Ovary (tissue), 9 donors: ENCODE results near the gene MBD3L3. TPM values are rescaled to one million over a fixed set of nuclear protein-coding genes. Genes with fewer than 3 reads are reported as not detected.
"Not testable (repeated sequence)": the region's sequence is repeated elsewhere in the genome, so short reads cannot be mapped to it uniquely, and the experiment has no call there.

Experiments used
- DNase-seq, 5 donors: peaks; one replicate each; pipeline ENCODE4 v3.0.0-alpha.2; 2019 to 2020
- H3K27ac ChIP-seq, 2 donors: fragments of 200-600 bp; one replicate each; pipeline versions ENCODE4 v1.5.1 to v1.8.0; 2019 to 2022
- H3K27me3 ChIP-seq: fragments of 200-600 bp; one replicate; pipeline ENCODE4 v1.8.0; 2022
- H3K36me3 ChIP-seq: fragments of 200-600 bp; sonication (generic); one replicate; pipeline ENCODE4 v1.5.1; 2019
- H3K4me1 ChIP-seq: one replicate; pipeline ENCODE4 v1.8.1; 2013; ENCODE audit warnings: mild to moderate bottlenecking, moderate library complexity; ENCODE audit not compliant: insufficient read depth
- H3K4me3 ChIP-seq: fragments of 200-600 bp; sonication (generic); one replicate; pipeline ENCODE4 v1.5.1; 2017
- H3K9me3 ChIP-seq, 2 donors: fragments of 200-600 bp in 1 of 2; sonication (generic) in 1 of 2; one replicate each; pipeline versions ENCODE4 v1.5.1 to v1.8.1; 2013 to 2019; ENCODE audit warnings: mild to moderate bottlenecking in 1 of 2, moderate library complexity in 1 of 2
- CTCF ChIP-seq, 3 donors: fragments of 450-650 bp in 2 of 3; fragments of 200-600 bp in 1 of 3; IDR thresholded peaks; one replicate each; pipeline versions ENCODE4 v1.5.1 to v1.8.0; 2016 to 2022; ENCODE audit warnings: antibody characterized with exemption in 3 of 3, mild to moderate bottlenecking in 1 of 3
- EP300 ChIP-seq: sonication (generic); formaldehyde crosslinking; IDR thresholded peaks from one replicate; pipeline ENCODE4 v1.6.1; 2017; ENCODE audit warnings: antibody characterized with exemption
- POLR2A ChIP-seq: fragments of 450-650 bp; IDR thresholded peaks from one replicate; pipeline ENCODE4 v1.6.1; 2017; ENCODE audit warnings: antibody characterized with exemption, mild to moderate bottlenecking, moderate library complexity
- WGBS, 3 donors: extraction: QIAGEN DNeasy Blood & Tissue Kit in 1 of 3; methylation state at CpG; one replicate each; pipeline versions ENCODE4 v1.1.5 to v1.1.7; 2013 to 2017; 5-methylcytosine and 5-hydroxymethylcytosine counted together
- intact Hi-C, 4 donors: fragments of 100-400 bp; cut with DNase I; formaldehyde crosslinking; loops; one replicate each; pipeline versions ENCODE4 v1.11.0 to v1.15.1; 2022 to 2023
- polyA plus RNA-seq, 2 donors: library from polyadenylated mRNA; stranded (reverse); fragments of 200-250 nt in 1 of 2; fragments of 350-450 nt in 1 of 2; fragmentation: Illumina TruSeq in 1 of 2; extraction: RNeasy Lipid Tissue Mini Kit (QIAGEN cat#74804) in 1 of 2; gene quantifications; one replicate each; pipeline ENCODE4 v1.2.3, GENCODE V29; 2013 to 2014
- total RNA-seq, 7 donors: library from RNA; depleted of rRNA in 2 of 7; stranded (reverse); fragments of >200 nt in 2 of 7; fragmentation: NEBNext Ultra II Directional in 3 of 7; extraction: Animal tissue kit (Norgen Biotek cat#: 25700) in 3 of 7; gene quantifications; one replicate each; pipeline versions ENCODE4 v1.1.0 to v1.2.4, GENCODE V29; 2016 to 2023
- donor health status: DM: no; HTN: no; CAD: no; lungs with moderate emphysema.
- donor health status: DM: no; HTN: no; CAD: no.
- donor health status: Bipolar disorder and iron deficiency.
- donor health status: DM: yes; HTN: yes; CAD: no.
- donor health status: DM: no; HTN: no; CAD: no.
- donor health status: DM: yes; HTN: yes; CAD: no.

Gene MBD3L3
- total and polyA plus RNA-seq, 9 donors = not detected

- intact Hi-C loops = no loop called here
Measured at GRCh38 chr19:7063764-7064418, 5.4 kb upstream of the MBD3L3 start.

GRCh38 chr19:7063339-7063738 lies 4.9 kb upstream of the MBD3L3 start:
- Histone ChIP-seq H3K36me3 (no peaks in the 10 kb centered on the region), H3K27me3 (no peaks in the 10 kb centered on the region), H3K9me3 (no peaks in the 10 kb centered on the region), H3K4me1 (no peaks in the 10 kb centered on the region), H3K4me3 (no peak overlapping the region), H3K27ac (no peak overlapping the region)
- TF ChIP-seq EP300 = no peak
- TF ChIP-seq CTCF (IDR thresholded peaks at IDR 0.05) = no peak
- no peak for TF ChIP-seq POLR2A
- DNase-seq = no peak
- 64 to 72% (median 64%) methylated on average over 4 of the region's 4 CpGs for WGBS, 3 donors
- intact Hi-C loops = no loop called here

More at GRCh38 chr19:7063764-7064418, 5.4 kb upstream of the MBD3L3 start:
- TF ChIP-seq POLR2A (no peak), EP300 (no peak), CTCF (IDR thresholded peaks at IDR 0.05) (no peak)
- Histone ChIP-seq H3K27me3 (no peaks in the 10 kb centered on the region), H3K36me3 (no peaks in the 10 kb centered on the region), H3K4me3 (no peak overlapping the region), H3K27ac (no peak overlapping the region), H3K4me1 (no peaks in the 10 kb centered on the region), H3K9me3 (no peaks in the 10 kb centered on the region)
- DNase-seq = no peak
- WGBS, 3 donors = 85 to 89% (median 88%) methylated on average over 9 of the region's 9 CpGs

- H3K9me3 ChIP-seq, H3K4me3 ChIP-seq, intact Hi-C loops, H3K27me3 ChIP-seq, H3K36me3 ChIP-seq, H3K4me1 ChIP-seq, H3K27ac ChIP-seq, DNase-seq: not testable (repeated sequence)
- 65 to 80% (median 73%) methylated on average over 1 to 2 of the region's 2 CpGs for WGBS, 3 donors
Measured at GRCh38 chr19:7059977-7060376, 1.5 kb upstream of the MBD3L3 start.

GRCh38 chr19:7056371-7056770 lies 2.1 kb downstream of the MBD3L3 start:
- WGBS, 3 donors = 79 to 91% (median 90%) methylated on average over 7 to 8 of the region's 16 CpGs
- DNase-seq, H3K9me3 ChIP-seq, H3K4me1 ChIP-seq, H3K36me3 ChIP-seq, H3K4me3 ChIP-seq, intact Hi-C loops, H3K27me3 ChIP-seq, H3K27ac ChIP-seq: not testable (repeated sequence)

GRCh38 chr19:7055679-7056078 lies 2.8 kb downstream of the MBD3L3 start:
- WGBS, 3 donors = 91 to 93% (median 93%) methylated on average over 12 of the region's 14 CpGs
- not testable (repeated sequence) for H3K27ac ChIP-seq, H3K36me3 ChIP-seq

GRCh38 chr19:7054635-7055368 lies 3.7 kb downstream of the MBD3L3 start:
- H3K36me3 ChIP-seq, H3K4me3 ChIP-seq, H3K4me1 ChIP-seq, DNase-seq, H3K9me3 ChIP-seq, H3K27ac ChIP-seq, intact Hi-C loops, H3K27me3 ChIP-seq: not testable (repeated sequence)
- WGBS, 3 donors = 91 to 93% (median 92%) methylated on average over 8 to 14 of the region's 14 CpGs

More at GRCh38 chr19:7055679-7056078, 2.8 kb downstream of the MBD3L3 start:
- H3K9me3 ChIP-seq, intact Hi-C loops, H3K4me1 ChIP-seq, H3K27me3 ChIP-seq, H3K4me3 ChIP-seq, DNase-seq: not testable (repeated sequence)

- 85 to 92% (median 91%) methylated on average over 7 of the region's 7 CpGs for WGBS, 3 donors
- intact Hi-C loops = not testable (repeated sequence)
Measured at GRCh38 chr19:7052896-7053295, 5.6 kb downstream of the MBD3L3 start.

GRCh38 chr19:7051421-7051820 lies 7.1 kb downstream of the MBD3L3 start:
- H3K4me3 ChIP-seq, H3K36me3 ChIP-seq, H3K4me1 ChIP-seq, DNase-seq, H3K27me3 ChIP-seq, H3K9me3 ChIP-seq, intact Hi-C loops, H3K27ac ChIP-seq: not testable (repeated sequence)
- 81 to 83% methylated on average over 2 of the region's 5 CpGs; no CpG with 5 or more reads in 1 of the 3 donors for WGBS, 3 donors

More at GRCh38 chr19:7052896-7053295, 5.6 kb downstream of the MBD3L3 start:
- H3K4me1 ChIP-seq, H3K36me3 ChIP-seq, H3K9me3 ChIP-seq, DNase-seq, H3K27ac ChIP-seq, H3K4me3 ChIP-seq, H3K27me3 ChIP-seq: not testable (repeated sequence)

- H3K4me3 ChIP-seq, H3K4me1 ChIP-seq, intact Hi-C loops, H3K36me3 ChIP-seq, H3K27me3 ChIP-seq, H3K27ac ChIP-seq, H3K9me3 ChIP-seq, DNase-seq: not testable (repeated sequence)
- WGBS, 3 donors = no CpG with 5 or more reads among the region's 7 CpGs
Measured at GRCh38 chr19:7049021-7049420, 9.5 kb downstream of the MBD3L3 start, which contains the start of gene MBD3L2. MBD3L2 (plus strand) TSS chr19:7049321; CDS start chr19:7049374, 53 bp downstream.
